Measurements from ENCODE around the gene ACACA. TPM values are rescaled to one million over a fixed set of nuclear protein-coding genes. Genes with fewer than 3 reads are reported as not detected.

ACACA gene
- total and polyA plus RNA-seq, 2 donors (not counting 1 experiment from before 2014, with no cell fraction given) = 4.8 to 26.2 TPM

- WGBS (ENCODE audit: insufficient coverage) = no CpG with 5 or more reads among the region's 3 CpGs
- DNase-seq = no peak
- Histone ChIP-seq H4K20me1 (ENCODE audit: control insufficient read depth, insufficient read depth, low read length, poor library complexity, severe bottlenecking) (no peaks in the 10 kb centered on the region), H3K9ac (ENCODE audit: low read length) (no peak overlapping the region), H3K36me3 (replicated peaks in 1 of 2; ENCODE audit: control extremely low read depth in 1 of 2, control insufficient read depth in 1 of 2, extremely low read depth in 1 of 2, insufficient read depth in 2 of 2, low read length in 1 of 2) (peaks cover 13 to 23% of the 10 kb centered on the region in 2 experiments), H2AFZ (ENCODE audit: insufficient read depth, low read depth, low read length, poor library complexity, severe bottlenecking) (no peak overlapping the region), H3K4me2 (replicated peaks; ENCODE audit: low read depth, low read length, poor library complexity, severe bottlenecking) (no peak overlapping the region), H3K4me1 (ENCODE audit: control insufficient read depth in 2 of 2, insufficient read depth in 2 of 2, low read length in 2 of 2) (no peaks in the 10 kb centered on the region), H3K9me3 (ENCODE audit: control extremely low read depth in 1 of 3, control insufficient read depth in 2 of 3, insufficient read depth in 1 of 3, low read length in 2 of 3) (no peaks in the 10 kb centered on the region), H3K4me3 (ENCODE audit: control extremely low read depth in 1 of 5, extremely low read depth in 1 of 5, insufficient read depth in 1 of 5, low read depth in 2 of 5, low read length in 4 of 5) (no peak overlapping the region), H3K27ac (ENCODE audit: low read length in 2 of 2) (no peak overlapping the region), H3K27me3 (replicated peaks in 1 of 4; ENCODE audit: control extremely low read depth in 1 of 4, control insufficient read depth in 3 of 4, insufficient read depth in 4 of 4, low read length in 3 of 4) (no peaks in the 10 kb centered on the region), H3K79me2 (ENCODE audit: control insufficient read depth, insufficient read depth, low read length) (no peaks in the 10 kb centered on the region)
- TF ChIP-seq, protein P1, sequence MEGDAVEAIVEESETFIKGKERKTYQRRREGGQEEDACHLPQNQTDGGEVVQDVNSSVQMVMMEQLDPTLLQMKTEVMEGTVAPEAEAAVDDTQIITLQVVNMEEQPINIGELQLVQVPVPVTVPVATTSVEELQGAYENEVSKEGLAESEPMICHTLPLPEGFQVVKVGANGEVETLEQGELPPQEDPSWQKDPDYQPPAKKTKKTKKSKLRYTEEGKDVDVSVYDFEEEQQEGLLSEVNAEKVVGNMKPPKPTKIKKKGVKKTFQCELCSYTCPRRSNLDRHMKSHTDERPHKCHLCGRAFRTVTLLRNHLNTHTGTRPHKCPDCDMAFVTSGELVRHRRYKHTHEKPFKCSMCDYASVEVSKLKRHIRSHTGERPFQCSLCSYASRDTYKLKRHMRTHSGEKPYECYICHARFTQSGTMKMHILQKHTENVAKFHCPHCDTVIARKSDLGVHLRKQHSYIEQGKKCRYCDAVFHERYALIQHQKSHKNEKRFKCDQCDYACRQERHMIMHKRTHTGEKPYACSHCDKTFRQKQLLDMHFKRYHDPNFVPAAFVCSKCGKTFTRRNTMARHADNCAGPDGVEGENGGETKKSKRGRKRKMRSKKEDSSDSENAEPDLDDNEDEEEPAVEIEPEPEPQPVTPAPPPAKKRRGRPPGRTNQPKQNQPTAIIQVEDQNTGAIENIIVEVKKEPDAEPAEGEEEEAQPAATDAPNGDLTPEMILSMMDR (IDR thresholded peaks at IDR 0.05) = no peak
- TF ChIP-seq EZH2 (IDR thresholded peaks at IDR 0.05; ENCODE audit: borderline replicate concordance, insufficient read depth, low read depth, low read length, poor library complexity, severe bottlenecking) = no peak
- POLR2A ChIA-PET = no interaction called here
- Mint-ChIP-seq H3K27me3 (no peaks in the 10 kb centered on the region), H3K4me1 (no peaks in the 10 kb centered on the region), H3K27ac (no peak overlapping the region), H3K4me3 (no peak overlapping the region), H3K9me3 (ENCODE audit: insufficient read depth) (no peaks in the 10 kb centered on the region)
- ATAC-seq (ENCODE audit: low read depth) = no peak
- intact Hi-C loops (cut with micrococcal nuclease) = no loop called here
- CTCF ChIA-PET = no interaction called here
Observed at GRCh38 chr17:37187262-37187661, 219.4 kb downstream of the ACACA start.

DNA sequence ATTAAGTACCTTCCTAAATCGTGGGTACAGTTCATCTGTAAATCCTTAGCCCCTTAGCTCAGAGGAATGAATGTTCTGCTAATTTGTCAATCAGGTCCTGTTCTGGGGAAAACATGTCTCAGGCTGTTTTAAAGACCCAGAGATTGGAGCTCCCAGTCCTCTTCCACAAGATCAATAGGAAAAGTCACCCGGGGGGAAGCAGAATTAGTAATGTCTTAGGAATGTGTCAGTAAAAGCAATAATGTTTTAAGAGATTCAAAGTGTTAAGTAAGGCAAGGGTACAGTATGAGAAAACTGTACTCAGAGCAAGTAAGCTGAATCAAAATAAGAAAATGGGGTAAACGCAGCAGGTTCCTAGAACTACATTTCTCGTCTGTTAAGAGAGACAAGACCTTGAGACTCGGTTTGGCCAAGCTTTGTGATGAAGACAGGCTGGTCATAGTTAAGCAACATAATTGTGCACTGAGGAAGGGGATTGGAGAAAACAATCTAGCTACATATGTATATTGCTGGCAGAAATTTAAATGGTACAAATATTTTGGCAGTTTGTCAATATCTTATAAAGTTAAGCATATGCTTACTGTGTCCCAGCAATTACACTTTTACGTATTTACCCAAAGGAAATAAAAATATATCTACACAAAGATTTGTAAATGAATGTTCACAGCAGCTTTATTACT is 223.7 kb downstream of the ACACA start:
- no peak for DNase-seq
- intact Hi-C loops (cut with micrococcal nuclease) = no loop called here
- ChIA-PET POLR2A (no interaction called here), CTCF (no interaction called here)
- no peak overlapping the region for H3K9ac ChIP-seq (ENCODE audit: low read length)
- no peaks in the 10 kb centered on the region for H3K27me3 Mint-ChIP-seq
- peaks cover 5 to 16% of the 10 kb centered on the region in 2 experiments for H3K36me3 ChIP-seq (replicated peaks in 1 of 2; ENCODE audit: control extremely low read depth in 1 of 2, control insufficient read depth in 1 of 2, extremely low read depth in 1 of 2, insufficient read depth in 2 of 2, low read length in 1 of 2)
- no peak overlapping the region for H3K4me3 Mint-ChIP-seq
- H3K79me2 ChIP-seq (ENCODE audit: control insufficient read depth, insufficient read depth, low read length) = no peaks in the 10 kb centered on the region
- TF ChIP-seq EZH2 (IDR thresholded peaks at IDR 0.05; ENCODE audit: borderline replicate concordance, insufficient read depth, low read depth, low read length, poor library complexity, severe bottlenecking) = no peak
- TF ChIP-seq, protein P1 (IDR thresholded peaks at IDR 0.05) = no peak
- H3K4me1 ChIP-seq (ENCODE audit: control insufficient read depth in 2 of 2, insufficient read depth in 2 of 2, low read length in 2 of 2) = no peaks in the 10 kb centered on the region
- H4K20me1 ChIP-seq (ENCODE audit: control insufficient read depth, insufficient read depth, low read length, poor library complexity, severe bottlenecking) = no peaks in the 10 kb centered on the region
- no peaks in the 10 kb centered on the region for H3K4me1 Mint-ChIP-seq
- H3K9me3 Mint-ChIP-seq (ENCODE audit: insufficient read depth) = no peaks in the 10 kb centered on the region
- no peak overlapping the region for H3K4me2 ChIP-seq (replicated peaks; ENCODE audit: low read depth, low read length, poor library complexity, severe bottlenecking)
- H3K27ac Mint-ChIP-seq = no peak overlapping the region
- no peak overlapping the region for H3K4me3 ChIP-seq (ENCODE audit: control extremely low read depth in 1 of 5, extremely low read depth in 1 of 5, insufficient read depth in 1 of 5, low read depth in 2 of 5, low read length in 4 of 5)
- no peak for ATAC-seq (ENCODE audit: low read depth)
- no peak overlapping the region for H3K27ac ChIP-seq (ENCODE audit: low read length in 2 of 2)
- 95% methylated on average over 2 of the region's 6 CpGs for WGBS (ENCODE audit: insufficient coverage)
- H3K9me3 ChIP-seq (ENCODE audit: control extremely low read depth in 1 of 3, control insufficient read depth in 2 of 3, insufficient read depth in 1 of 3, low read length in 2 of 3) = no peaks in the 10 kb centered on the region
- no peaks in the 10 kb centered on the region for H3K27me3 ChIP-seq (replicated peaks in 1 of 4; ENCODE audit: control extremely low read depth in 1 of 4, control insufficient read depth in 3 of 4, insufficient read depth in 4 of 4, low read length in 3 of 4)
- H2AFZ ChIP-seq (ENCODE audit: insufficient read depth, low read depth, low read length, poor library complexity, severe bottlenecking) = no peak overlapping the region

Measured in B cell (primary cell).